Embryonic facial prominence (tissue), 1 donor: ENCODE measurements around the gene MRPS7.

Source experiments
- DNase-seq: peaks from one replicate; pipeline ENCODE4 v3.0.0-alpha.2; 2016; ENCODE audit errors: extremely low spot score

MRPS7 gene

DNA sequence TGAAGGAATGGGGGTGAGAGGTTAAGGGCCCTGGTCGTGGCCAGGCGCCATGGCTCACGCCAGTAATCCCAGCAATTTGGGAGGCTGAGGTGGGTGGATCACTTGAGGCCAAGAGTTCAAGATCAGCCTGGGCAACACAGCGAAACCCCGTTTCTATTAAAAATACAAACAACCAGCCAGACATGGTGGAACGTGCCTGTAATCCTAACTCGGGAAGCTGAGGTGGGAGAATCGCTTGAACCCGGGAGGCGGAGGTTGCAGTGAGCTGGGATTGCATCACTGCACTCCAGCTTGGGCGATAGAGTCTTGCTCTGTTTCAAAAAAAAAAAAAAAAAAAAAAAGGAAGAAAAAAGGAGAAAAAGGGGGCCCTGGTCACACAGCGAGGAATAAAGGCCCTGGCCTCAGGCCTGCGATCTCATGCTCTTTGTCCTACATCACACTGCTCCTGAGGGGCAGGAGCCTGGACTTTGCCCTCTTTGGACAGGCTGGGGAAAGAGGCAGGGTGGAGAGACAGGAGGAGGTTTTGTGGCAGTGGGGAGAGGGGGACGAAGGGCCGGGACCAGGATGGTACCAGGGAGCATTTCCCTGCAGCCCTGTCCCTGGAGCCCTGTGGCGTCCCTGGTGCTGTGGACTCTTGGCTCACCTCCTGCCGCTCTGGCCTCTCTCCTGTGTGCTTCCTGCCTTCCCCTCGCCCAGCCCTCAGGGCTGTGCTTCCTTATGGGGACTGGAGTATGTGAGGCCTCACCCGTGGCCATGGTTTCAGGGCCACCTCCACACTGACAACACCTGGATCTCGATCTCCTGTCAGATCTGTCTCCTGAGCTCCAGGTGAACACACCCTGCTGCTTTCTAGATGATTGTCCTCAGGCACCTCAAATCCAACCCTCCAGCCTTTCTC is 47.3 kb downstream of the MRPS7 start:
- DNase-seq = no peak

DNA sequence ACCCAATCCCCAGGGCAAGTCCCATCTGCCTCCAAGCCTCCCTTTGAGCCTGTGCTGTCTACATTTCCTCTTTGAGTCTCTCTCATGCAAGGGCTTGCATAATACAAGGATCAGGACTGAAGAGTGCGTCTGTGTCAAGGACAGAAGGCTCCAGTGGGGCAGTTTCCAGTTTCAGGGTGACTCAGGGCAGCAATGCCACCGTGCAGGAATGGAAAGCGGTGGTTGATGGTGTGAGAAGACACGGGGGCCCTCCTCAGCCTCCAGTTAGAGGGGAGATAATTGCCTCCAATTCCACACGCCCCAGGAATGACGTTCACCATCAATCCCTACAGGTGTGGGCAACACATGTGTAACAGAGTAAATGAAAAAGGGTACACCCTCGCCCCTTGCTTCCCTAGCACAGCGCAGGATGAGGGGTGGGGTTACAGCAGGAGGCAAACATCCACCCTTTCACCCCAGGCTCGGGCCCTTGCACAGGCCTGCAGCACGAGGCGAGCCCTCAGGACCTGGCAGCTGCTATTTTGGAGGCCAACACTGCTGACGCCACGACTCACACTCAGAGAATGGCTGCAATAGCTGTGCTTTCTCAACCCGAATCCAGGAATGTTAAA is 52.4 kb downstream of the MRPS7 start:
- DNase-seq = no peak

DNA sequence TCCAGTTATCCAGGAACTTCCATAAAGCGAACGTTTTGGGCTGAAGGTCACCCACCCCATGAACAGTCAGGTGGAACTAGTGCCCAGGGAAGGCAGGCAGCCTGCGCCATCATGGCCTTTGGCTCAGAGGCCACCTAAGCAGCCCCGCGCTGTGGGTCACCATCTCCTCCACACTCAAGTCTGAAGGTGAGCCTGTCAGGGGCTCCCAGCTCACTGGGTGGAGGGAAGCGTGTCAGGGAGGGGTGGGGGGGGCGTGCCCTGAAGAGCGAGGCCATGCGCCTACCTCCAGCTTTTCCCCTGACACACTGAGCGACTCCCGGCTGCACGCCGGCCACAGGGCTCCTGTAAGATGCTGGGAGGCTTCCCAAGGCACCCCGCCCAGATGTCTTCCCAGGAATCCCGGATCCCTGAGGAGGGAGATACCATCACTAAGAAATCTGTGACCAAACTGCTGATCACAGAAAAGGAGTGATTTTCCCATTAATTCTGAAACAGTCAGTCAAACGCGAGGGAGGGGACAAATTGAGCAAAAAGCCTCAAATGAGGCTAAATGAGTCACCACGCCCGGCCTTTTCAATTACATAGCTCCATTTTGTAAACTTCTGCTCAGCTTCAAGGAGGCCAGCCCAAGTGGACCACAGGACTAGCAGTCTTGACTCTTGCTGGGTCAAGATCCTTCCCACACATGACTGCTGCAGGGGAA is 54.0 kb downstream of the MRPS7 start:
- no peak for DNase-seq
